Astrocyte of the cerebellum (primary cell): ENCODE data around the gene C22orf42.

Experiments
- DNase-seq: peaks from one replicate; pipeline ENCODE4 v3.0.0-alpha.2; 2011; ENCODE audit warnings: low read depth
- H3K4me3 ChIP-seq: 2 replicates; pipeline ENCODE4 v1.5.1; 2011; ENCODE audit warnings: mild to moderate bottlenecking, low read depth, low read length, moderate library complexity
- CTCF ChIP-seq: IDR thresholded peaks from 2 replicates; pipeline ENCODE4 v1.5.1; 2012; ENCODE audit warnings: low read length, low read depth, moderate library complexity, mild to moderate bottlenecking; ENCODE audit errors: missing control alignments
- in situ Hi-C: cut with HindIII; loops from 2 replicates; pipeline ENCODE4 v1.10.0; 2017; ENCODE audit warnings: low sequenced_read_pairs

The C22orf42 gene, protein sequence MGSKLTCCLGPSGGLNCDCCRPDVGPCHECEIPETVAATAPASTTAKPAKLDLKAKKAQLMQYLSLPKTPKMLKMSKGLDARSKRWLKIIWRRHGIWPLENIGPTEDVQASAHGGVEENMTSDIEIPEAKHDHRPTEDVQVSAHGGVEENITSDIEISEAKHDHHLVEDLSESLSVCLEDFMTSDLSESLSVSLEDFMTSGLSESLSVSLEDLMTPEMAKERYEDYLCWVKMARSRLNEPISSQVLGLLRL

DNA sequence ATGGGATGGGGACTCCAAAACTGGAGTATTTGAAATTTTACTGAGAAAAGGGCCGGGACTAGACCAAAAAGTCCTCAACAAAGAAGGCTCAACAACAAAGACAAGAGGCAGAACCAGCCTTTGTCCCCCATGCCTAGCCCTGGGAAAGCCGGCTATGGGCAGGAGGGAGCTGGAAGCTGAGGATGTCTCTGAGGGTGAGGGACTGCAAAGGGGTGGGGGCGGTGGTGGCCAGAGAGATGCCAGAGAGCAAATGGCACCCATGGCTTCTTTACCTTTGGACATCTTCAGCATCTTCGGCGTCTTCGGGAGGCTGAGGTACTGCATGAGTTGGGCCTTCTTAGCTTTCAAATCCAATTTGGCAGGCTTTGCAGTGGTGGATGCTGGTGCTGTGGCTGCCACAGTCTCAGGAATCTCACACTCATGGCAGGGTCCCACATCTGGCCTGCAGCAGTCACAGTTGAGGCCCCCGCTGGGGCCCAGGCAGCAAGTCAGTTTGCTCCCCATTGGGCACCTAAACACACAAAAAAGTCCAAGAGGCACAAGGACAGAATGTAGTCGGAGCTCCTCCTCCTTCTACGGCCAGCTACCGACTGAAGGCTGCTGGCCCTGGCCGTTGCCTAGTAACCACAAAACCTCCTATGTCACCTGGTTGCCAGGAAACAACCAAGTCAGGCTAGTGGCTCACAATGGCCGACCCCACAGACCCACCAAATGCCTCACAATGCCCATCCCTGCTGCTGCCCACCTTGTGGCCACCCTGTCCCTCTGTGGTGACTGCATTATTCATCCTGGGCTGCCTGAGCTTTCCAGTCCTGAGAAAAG lies at the start of gene C22orf42:
C22orf42 (minus strand) TSS at position 592 of the 822 bp plus-strand sequence; CDS start at position 504, 88 bp downstream.
- H3K4me3 ChIP-seq: no peak within 1 kb of the TSS
- in situ Hi-C loops: no loop called here
- DNase-seq: no peak
- no peak for TF ChIP-seq CTCF

DNA sequence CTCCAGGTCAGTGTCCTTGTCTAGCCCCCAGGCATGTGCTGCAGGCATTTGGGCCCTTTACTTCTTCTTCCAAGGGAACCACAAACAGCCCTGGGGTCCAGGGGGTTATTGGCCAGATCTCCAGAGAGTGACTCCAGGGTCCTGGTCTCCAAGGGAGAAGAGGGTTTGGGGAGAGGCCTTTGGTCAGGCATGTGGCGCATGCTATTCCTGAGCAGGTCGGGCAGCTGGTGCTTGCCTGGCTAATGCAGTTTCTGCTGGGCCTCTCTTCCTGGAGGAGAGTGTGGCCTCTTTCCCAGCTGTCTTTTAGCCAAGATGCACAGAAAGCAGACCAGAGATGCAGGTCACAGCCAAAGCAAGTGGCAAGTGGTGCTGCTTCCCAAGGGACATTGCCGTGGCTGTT lies 49.6 kb upstream of the C22orf42 start:
- no peak for TF ChIP-seq CTCF
- in situ Hi-C loops: no loop called here
- DNase-seq: no peak
- no peak overlapping the region for H3K4me3 ChIP-seq

GRCh38 chr22:32207971-32208480 lies 48.9 kb upstream of the C22orf42 start:
- DNase-seq: no peak
- TF ChIP-seq CTCF: no peak
- no peak overlapping the region for H3K4me3 ChIP-seq
- in situ Hi-C loops: no loop called here

GRCh38 chr22:32206774-32207758 lies 48.0 kb upstream of the C22orf42 start:
- peak; percentile 56 for TF ChIP-seq CTCF
- H3K4me3 ChIP-seq: no peak overlapping the region
- DNase-seq: no peak
- in situ Hi-C loops: no loop called here

GRCh38 chr22:32205974-32206773 lies 47.1 kb upstream of the C22orf42 start:
- in situ Hi-C loops: no loop called here
- TF ChIP-seq CTCF: no peak
- H3K4me3 ChIP-seq: no peak overlapping the region
- no peak for DNase-seq
